ENCODE results near the gene SMIM29.
A peak's percentile ranks its signal among the peaks of the same experiment; 100 is the strongest.

SMIM29 gene

DNA sequence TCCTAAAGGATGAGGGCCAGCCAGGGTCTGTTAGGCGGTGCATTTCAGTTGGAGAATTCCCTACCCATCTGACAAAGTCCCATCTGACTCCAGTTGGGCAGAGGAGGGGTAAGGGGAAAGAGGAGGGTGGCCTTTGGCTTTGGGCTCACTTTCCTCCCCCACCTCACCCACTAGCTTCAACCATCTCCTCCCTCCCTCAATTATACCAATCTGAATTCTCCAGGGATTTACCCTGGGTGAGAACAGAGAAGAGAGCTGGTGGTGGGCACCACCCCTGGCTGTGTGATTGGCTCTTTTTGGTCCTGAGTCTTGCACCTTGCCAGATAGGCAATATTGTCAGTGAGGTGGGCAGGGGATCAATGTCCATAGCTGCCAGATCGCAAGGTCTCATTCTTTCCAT lies 8.9 kb downstream of the SMIM29 start:
- DNase-seq, result no peak

- no peak for DNase-seq
These were observed 9.3 kb downstream of the SMIM29 start for GRCh38 chr6:34239500-34239825.

- no peak for DNase-seq
These were observed 10.0 kb downstream of the SMIM29 start for GRCh38 chr6:34238585-34239499.

- peak; percentile 62 for DNase-seq
These were observed 10.9 kb downstream of the SMIM29 start for GRCh38 chr6:34237722-34238584.

- DNase-seq, result no peak
These were observed 11.5 kb downstream of the SMIM29 start for GRCh38 chr6:34237316-34237721.

GRCh38 chr6:34236443-34237315 lies 12.1 kb downstream of the SMIM29 start, which contains the start of gene HMGA1:
Gene HMGA1, plus strand, starts transcription at chr6:34236873. Its CDS starts 3,908 bp downstream, at chr6:34240781.
- DNase-seq, result peak; percentile 87

DNA sequence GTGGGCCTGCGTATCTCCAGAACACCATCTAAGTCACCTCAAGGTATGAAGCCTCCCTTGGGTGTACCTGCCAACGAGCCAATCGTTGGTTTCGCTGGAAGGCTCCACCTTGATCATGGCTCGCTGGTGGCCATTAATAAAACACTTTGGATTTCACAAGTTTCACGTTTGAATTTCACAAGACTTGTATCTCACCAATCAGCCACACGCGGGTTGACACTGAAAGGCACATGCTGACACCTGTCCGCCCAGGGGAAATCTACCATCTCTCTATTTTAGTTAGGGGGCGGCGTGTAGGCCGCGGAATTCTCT lies 12.7 kb downstream of the SMIM29 start:
- no peak for DNase-seq

- peak; percentile 67 for DNase-seq
These were observed 13.3 kb downstream of the SMIM29 start for GRCh38 chr6:34235307-34236130.

DNA sequence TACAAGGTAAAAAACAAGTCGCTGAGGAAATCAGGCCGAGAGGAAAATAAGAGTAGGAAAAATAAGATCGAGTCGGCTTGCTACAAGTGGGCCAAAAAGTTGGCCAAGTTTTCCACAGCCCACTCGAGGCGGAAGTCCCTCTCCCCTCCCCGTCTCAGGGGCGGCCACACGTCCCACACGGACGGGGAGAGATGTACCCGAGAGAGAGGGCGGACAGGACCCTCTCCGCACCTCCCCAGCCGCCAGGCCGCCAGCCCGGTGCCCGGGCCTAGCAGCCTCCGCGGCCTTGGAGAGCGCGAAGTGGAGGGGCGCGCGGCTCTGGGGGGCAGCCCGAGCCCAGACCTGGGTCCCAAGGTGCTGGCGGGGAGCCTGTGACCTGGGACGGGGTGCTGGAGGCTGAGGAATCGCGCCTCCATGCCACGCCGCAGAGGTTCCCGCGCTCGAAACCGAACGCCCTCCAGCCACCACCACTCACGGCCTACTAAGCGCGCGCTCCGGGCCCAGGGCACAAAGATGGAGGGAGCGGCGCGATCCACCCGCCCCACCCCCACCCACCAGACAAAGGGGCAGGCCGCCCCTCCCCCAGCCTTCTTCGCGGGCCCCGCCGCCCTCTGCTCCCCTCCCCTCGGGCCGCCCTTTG lies 14.0 kb downstream of the SMIM29 start:
- DNase-seq, result no peak

GRCh38 chr6:34233867-34234266 lies 14.9 kb downstream of the SMIM29 start:
- no peak for DNase-seq

- DNase-seq, result no peak
These were observed 15.9 kb downstream of the SMIM29 start for GRCh38 chr6:34232901-34233300.

DNA sequence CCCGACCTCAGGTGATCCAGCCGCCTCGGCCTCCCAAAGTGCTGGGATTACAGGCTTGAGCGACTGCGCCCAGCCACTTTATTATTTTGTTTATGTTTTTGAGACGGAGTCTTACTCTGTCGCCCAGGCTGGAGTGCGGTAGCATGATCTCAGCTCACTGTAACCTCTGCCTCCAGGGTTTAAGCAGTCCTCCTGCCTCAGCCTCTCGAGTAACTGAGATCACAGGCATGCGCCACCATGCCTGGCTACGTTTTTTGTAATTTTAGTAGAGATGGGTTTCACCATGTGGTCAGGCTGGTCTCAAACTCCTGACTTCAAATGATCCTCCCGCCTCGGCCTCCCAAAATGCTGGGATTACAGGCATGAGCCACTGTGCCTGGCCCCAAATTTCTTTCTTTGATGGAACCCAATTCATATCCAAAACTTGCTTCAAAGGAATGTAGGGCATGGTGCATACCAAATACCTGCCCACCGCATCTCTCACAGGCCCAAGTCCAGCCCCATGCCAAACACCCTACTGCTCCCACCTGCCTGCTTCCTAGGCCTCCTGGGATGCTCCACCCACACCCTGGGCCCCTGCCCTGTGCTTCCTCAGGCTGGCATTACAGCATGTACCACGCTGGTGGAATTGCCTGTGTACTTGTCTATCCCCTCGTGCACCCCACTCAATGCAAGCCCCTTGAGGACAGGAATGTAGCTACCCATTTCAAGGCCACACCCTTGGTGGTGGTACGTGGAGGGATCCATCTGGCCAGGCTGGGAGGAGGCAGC lies 17.1 kb downstream of the SMIM29 start:
- no peak for DNase-seq

- DNase-seq, result no peak
These were observed 18.0 kb downstream of the SMIM29 start for GRCh38 chr6:34230653-34231371.

GRCh38 chr6:34229877-34230276 lies 18.9 kb downstream of the SMIM29 start:
- no peak for DNase-seq

- DNase-seq, result no peak
These were observed 20.9 kb downstream of the SMIM29 start for GRCh38 chr6:34227761-34228421.

DNA sequence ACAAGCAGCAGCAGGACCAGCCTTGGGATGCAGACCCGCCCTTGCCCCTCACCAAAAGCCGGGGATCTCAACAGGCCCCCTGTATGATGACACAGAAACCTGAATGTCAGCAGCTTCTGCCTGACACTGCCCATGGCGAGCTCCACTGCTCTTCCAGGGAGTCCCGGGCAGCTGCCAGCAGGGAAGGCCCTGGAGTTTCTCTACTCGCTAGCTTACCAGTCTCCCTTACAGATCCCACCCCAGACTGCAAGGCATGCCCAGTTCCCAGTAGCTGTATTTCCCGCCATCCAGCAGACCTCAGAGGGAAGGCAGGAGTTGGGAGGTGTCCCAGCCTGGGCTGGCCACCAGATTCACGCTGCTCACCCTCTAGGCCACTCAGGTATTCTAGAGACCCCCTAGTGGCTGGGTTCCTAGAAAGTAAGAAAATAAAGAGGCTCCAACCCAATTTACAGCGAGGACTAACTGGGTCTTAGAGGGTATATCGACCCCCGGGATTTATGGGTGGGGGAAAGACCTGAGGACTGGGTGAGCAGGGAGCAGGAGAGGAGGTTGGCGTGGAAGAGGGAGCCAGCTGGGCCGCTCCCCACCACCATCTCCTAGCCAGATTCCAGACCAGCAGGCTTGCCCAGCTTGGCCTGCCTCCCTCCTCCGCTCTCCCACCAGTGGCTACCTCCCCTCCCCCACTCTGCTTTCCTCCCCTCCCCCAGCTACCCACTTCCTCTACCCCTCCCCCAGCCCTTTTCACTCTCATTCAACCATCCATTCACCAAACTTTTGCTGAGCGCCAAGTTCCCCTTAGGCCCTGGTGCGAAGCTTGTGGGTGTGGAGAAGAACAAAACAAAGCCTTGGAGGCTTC lies 21.8 kb downstream of the SMIM29 start:
- no peak for DNase-seq

GRCh38 chr6:34226066-34226465 lies 22.7 kb downstream of the SMIM29 start:
- DNase-seq, result no peak

- no peak for DNase-seq
These were observed 23.3 kb downstream of the SMIM29 start for GRCh38 chr6:34225551-34225950.

Measured in activated CD4-positive, alpha-beta T cell treated with anti-CD3 and anti-CD28 coated beads for 1 hour (primary cell).